ENCODE measurements around the gene ZCCHC4.

DNA sequence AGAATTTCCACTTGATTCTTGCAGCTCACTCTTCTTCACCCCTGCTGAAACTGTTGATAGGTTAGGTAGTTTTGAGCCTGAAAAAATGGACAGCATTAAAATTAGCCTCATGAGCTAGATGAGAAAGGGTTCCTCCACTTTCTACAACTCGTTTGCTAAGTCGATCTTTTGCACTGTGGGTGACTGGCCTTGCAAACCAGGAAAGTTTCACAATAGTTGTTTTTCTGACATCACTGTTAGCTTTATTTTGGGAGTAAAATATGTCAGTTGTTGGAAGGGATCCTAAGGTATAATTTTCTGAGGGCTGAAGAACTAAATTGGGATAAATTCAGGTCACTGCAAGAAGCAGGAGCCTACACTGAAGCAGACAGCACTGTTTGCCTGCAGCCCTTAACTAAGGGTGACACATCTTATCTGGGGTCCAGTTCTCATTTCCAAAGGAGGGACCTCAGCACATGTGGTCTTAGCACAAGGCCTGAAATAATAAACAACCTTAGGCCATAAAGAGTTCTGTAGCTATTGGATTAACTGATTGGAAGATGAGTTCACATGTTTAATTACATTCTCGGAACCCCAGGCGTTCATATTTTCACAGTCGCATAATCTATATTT, 93.6 kb downstream of the ZCCHC4 start:
- TF ChIP-seq CTCF (IDR thresholded peaks at IDR 0.05) (no peak), POLR2A (IDR thresholded peaks at IDR 0.05) (no peak)
